CD4-positive, alpha-beta T cell treated with Interleukin-17A for 4 hours (primary cell): ENCODE measurements around the gene FAM168A.
A peak's percentile ranks its signal among the peaks of the same experiment; 100 is the strongest.

Experiments
- DNase-seq: peaks from one replicate; pipeline ENCODE4 v3.0.0-alpha.2; 2020; ENCODE audit warnings: mixed read lengths

The FAM168A gene

GRCh38 chr11:73554671-73555320 is 43.1 kb downstream of the FAM168A start:
- DNase-seq: no peak

DNA sequence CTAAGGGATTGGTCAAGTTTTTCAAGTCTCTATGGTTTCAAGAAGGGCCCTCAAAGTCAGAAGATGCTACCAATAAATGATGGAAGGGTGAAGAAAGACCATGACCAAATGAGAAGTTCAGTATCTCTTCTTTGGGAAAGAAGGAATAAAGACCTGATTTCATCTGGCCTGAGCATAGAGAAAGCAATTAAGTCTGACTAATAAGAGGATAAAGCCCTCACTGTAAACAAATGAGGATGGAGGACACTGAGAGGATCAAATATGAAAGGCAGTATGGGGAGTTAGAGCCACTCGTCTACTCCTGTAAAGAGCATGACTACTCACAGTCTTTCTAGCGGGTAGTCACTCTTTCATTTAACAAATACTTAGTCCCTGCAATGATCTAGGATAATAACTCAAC is 44.6 kb downstream of the FAM168A start:
- DNase-seq: no peak

GRCh38 chr11:73551677-73552076 is 46.2 kb downstream of the FAM168A start:
- no peak for DNase-seq

DNA sequence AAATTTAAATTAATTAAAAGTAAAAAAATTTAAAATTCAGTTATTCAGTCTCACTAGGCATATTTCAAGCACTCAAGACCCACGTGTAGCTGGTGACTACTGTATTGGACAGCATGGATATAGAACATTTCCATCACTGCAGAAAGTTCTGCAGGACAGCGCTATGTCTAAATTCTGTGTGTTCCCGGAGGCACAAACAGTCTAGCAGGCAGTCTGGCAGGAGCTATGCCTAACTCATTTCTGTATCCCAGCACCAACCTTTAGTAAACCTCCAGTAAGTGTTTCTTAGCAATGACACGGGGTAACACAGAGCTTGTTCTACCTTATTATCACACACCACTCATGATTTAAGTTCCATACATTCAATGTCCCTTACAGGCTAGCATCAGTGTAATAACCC is 48.5 kb downstream of the FAM168A start:
- DNase-seq: no peak

GRCh38 chr11:73547706-73548595 is 50.0 kb downstream of the FAM168A start:
- no peak for DNase-seq

- no peak for DNase-seq
Measured at GRCh38 chr11:73542175-73542574, 55.7 kb downstream of the FAM168A start.

GRCh38 chr11:73539506-73540084 is 58.3 kb downstream of the FAM168A start:
- no peak for DNase-seq

GRCh38 chr11:73538381-73538872 is 59.5 kb downstream of the FAM168A start:
- DNase-seq: no peak

DNA sequence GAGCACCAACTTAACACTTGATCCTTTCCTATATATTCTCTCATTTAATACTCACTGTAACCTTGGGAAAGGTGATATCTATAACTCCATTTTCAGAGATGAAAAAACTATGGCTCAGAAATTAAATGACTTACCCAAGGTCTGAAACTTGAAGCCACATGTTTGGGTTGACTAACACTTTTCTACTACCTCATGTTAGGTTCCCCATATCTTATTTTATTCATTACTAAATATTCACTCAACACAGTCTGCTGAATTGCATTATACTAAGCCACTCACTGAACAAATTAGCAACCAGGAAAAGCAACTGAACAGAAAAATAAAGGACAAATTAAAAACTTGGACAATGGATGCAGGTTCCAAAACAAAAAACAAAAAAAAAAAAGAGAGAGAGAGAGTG is 59.9 kb downstream of the FAM168A start:
- DNase-seq: no peak

GRCh38 chr11:73536961-73537360 is 61.0 kb downstream of the FAM168A start:
- no peak for DNase-seq

DNA sequence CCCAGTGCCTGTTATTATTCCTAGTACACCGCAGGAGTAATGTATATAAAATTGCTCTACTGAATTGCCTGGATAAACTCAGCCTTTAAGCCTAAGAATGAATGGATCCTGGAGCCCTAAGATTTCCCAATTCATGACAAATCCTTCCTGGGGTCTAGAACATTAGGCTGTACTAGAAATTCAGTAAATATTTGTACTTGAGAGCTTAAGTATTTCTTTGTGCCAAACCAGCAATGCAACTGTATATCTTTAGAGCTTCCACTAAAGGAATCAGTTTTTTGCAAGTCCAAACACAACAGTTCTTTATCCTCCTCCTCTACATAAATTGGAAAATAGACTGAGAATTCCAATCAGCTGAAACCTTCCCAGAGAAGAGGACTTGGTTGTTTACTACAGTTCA is 65.6 kb downstream of the FAM168A start:
- DNase-seq: no peak

DNA sequence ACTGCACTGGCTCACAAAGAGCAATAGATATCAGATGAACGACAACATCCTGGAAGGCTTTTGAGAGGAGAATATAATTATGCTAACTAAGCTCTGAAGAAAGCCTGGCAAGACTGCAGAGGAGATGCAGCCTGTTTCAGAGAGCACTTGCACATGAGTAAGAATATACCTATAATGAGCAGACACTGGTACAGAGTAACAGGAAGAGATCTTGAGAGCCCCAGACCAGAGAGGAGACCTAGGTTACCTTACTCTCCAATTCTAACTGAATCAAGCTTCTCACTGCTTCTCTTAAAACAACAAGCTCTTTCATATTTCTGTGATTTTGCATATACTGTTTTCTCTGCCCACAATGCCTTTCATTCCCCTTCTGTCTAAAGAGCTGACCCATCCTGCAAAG is 66.5 kb downstream of the FAM168A start:
- DNase-seq: no peak

GRCh38 chr11:73530109-73530508 is 67.8 kb downstream of the FAM168A start:
- DNase-seq: no peak

DNA sequence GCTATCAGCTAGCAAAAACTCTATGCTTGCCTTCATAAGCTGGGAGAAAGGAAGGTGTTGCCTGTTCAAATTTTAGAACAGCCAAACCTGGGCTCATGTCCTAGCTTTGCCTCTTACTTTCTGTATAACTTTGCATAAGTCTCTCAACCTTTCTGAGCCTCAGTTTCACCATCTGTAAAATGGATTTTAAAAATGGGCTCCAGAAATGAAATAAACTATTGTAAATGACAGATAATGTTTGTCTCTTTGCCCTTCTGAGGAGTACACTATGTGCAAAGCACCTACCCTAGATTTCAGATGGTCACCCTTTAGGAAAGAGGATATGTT is 68.7 kb downstream of the FAM168A start:
- DNase-seq: no peak

GRCh38 chr11:73528483-73529203 is 69.3 kb downstream of the FAM168A start:
- no peak for DNase-seq

DNA sequence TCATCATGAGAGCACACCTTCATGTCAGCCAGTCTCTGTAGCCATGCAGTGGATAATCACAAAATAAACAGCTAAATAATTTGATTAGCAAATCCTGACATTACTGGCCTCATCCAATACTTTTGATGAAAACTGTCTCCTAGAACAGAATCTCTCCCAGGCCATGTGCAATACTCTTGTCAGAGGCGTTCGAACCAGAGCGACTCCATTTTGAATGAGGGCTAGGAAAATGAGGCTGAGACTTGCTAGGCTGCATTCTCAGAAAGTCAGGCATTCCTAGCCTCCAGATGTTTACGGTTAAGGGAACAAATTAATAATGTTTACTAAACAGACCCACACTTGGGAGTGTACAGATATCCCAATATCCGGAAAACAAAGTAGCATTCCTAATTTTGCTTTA is 69.9 kb downstream of the FAM168A start:
- DNase-seq: no peak

DNA sequence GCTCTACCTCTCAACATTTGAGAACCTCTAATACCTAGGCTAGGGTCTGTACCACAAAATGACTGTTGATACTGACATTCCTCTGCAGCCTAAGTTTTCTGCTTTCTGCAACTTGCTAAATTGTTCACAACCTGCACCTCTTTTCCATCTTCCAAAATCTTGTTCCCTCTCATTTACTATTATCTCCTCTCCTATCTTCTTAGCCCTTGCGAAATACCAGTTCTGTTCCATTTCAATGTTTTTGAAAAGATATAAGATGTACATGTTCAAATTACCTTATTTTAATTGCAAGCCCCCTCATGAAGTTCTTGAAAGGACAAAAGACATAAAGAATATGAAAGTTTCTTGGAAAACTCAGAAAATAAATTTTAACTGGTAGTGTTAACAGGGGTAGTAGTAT is 72.3 kb downstream of the FAM168A start:
- no peak for DNase-seq

DNA sequence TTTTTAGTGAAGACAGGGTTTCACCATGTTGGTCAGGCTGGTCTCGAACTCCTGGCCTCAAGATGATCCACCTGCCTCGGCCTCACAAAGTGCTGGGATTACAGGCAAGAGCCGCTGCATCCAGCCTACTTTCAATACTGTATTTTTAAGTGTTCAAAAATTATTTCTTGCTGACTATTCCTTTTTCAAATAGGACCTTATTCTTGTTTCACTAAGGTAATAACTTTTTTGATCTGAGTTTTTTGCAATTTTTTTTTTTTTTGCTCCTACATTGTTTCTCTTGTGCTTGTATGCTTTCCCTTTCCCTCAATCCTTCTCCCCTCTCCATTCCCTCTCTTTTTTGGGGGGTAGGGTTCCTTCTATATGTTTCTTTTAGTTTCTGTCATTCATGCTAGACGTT is 73.1 kb downstream of the FAM168A start:
- DNase-seq: no peak

DNA sequence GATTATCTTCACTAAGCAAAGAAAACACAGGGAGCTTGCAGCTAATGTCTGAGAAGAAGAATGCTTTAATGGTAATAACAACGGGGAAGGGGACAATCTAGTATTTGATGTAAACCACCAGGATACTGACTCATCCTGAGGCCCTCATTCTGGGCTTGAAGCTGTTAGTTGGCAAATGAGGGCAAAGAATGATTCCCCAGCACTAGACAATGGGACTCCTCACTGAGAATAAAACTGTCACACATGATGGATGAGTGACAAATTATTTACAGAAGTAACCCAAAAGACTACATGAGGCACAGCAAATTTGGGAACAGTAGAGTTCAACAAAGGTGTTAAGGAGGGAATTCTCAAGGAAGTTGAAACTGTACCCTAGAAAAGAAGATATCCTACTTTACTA is 76.3 kb downstream of the FAM168A start:
- DNase-seq: peak; percentile 8

- DNase-seq: no peak
Measured at GRCh38 chr11:73520353-73521061, 77.4 kb downstream of the FAM168A start.

- no peak for DNase-seq
Measured at GRCh38 chr11:73519266-73519665, 78.6 kb downstream of the FAM168A start.

DNA sequence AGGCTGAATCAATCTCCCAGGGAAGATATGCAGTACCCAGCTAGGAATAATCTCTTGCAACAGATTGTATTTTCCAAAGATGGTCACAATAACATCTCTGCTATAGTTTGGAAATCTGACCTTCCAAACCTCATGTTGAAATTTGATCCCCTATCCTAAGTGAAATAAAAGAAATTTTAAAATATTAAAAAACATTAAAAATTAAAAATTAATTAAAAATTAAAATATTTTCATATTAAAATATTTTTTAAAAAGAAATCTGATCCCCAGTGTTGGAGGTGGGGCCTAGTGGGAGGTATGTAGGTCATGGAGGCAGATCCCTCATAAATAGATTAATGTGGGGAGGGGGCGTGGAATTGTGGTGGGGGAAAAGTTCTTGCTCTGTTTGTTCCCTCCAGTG is 79.7 kb downstream of the FAM168A start:
- DNase-seq: no peak

- no peak for DNase-seq
Measured at GRCh38 chr11:73516080-73516479, 81.8 kb downstream of the FAM168A start.
